Ishikawa (cell line): ENCODE results near the gene AP1AR.

ENCODE experiments used
- CEBPB ChIP-seq: IDR thresholded peaks from 2 replicates; pipeline ENCODE4 v1.6.1; 2012
- CREB1 ChIP-seq: IDR thresholded peaks from 2 replicates; pipeline ENCODE4 v1.6.1; 2012; ENCODE audit warnings: low read depth
- EGR1 ChIP-seq: IDR thresholded peaks from 2 replicates; pipeline ENCODE4 v1.6.1; 2012
- EP300 ChIP-seq: IDR thresholded peaks from 2 replicates; pipeline ENCODE4 v1.6.1; 2012; ENCODE audit warnings: borderline replicate concordance
- FOXM1 ChIP-seq: IDR thresholded peaks from 2 replicates; pipeline ENCODE4 v1.6.1; 2012; ENCODE audit warnings: low read depth, borderline replicate concordance
- MAX ChIP-seq: IDR thresholded peaks from 2 replicates; pipeline ENCODE4 v1.6.1; 2012
- NFIC ChIP-seq: IDR thresholded peaks from 2 replicates; pipeline ENCODE4 v1.6.1; 2012
- RAD21 ChIP-seq: IDR thresholded peaks from 2 replicates; pipeline ENCODE4 v1.6.1; 2012; ENCODE audit warnings: low read depth
- REST ChIP-seq: IDR thresholded peaks from 2 replicates; pipeline ENCODE4 v1.6.1; 2012; ENCODE audit warnings: low read depth, mild to moderate bottlenecking
- TAF1 ChIP-seq: IDR thresholded peaks from 2 replicates; pipeline ENCODE4 v1.6.1; 2012; ENCODE audit warnings: low read depth, mild to moderate bottlenecking
- TCF12 ChIP-seq: IDR thresholded peaks from 2 replicates; pipeline ENCODE4 v1.6.1; 2012; ENCODE audit warnings: low read depth
- TEAD4 ChIP-seq: IDR thresholded peaks from 2 replicates; pipeline ENCODE4 v1.6.1; 2012
- USF1 ChIP-seq: IDR thresholded peaks from 2 replicates; pipeline ENCODE4 v1.6.1; 2012
- YY1 ChIP-seq: IDR thresholded peaks from 2 replicates; pipeline ENCODE4 v1.6.1; 2012; ENCODE audit warnings: low read depth
- ZBTB7A ChIP-seq: IDR thresholded peaks from 2 replicates; pipeline ENCODE4 v1.6.1; 2012; ENCODE audit warnings: low read depth

Gene AP1AR

GRCh38 chr4:112222219-112222955 is 9.2 kb upstream of the AP1AR start:
- TF ChIP-seq CEBPB, result no peak
- TF ChIP-seq USF1, result no peak
- no peak for TF ChIP-seq REST

- no peak for TF ChIP-seq MAX
- no peak for TF ChIP-seq USF1
- TF ChIP-seq RAD21, result no peak
- TF ChIP-seq EGR1, result no peak
- TF ChIP-seq EP300, result no peak
- no peak for TF ChIP-seq CREB1
- TF ChIP-seq REST, result no peak
- TF ChIP-seq CEBPB, result no peak
- TF ChIP-seq TEAD4, result no peak
- no peak for TF ChIP-seq TCF12
- no peak for TF ChIP-seq TAF1
- TF ChIP-seq FOXM1, result no peak
- no peak for TF ChIP-seq YY1
- no peak for TF ChIP-seq NFIC
- no peak for TF ChIP-seq ZBTB7A
Observed at GRCh38 chr4:112225157-112225556, 6.4 kb upstream of the AP1AR start.

GRCh38 chr4:112230879-112231778 is 458 bp upstream of the AP1AR start:
- 0 out of 2 replicates have a peak, but pooled peaks have one; percentile 0 for TF ChIP-seq REST
- no peak for TF ChIP-seq RAD21
- no peak for TF ChIP-seq ZBTB7A
- no peak for TF ChIP-seq TEAD4
- peak; percentile 68 for TF ChIP-seq TAF1
- no peak for TF ChIP-seq USF1
- TF ChIP-seq FOXM1, result no peak
- TF ChIP-seq TCF12, result 0 out of 2 replicates have a peak, but pooled peaks have one; percentile 6
- peak; percentile 87 for TF ChIP-seq CEBPB
- TF ChIP-seq YY1, result no peak
- TF ChIP-seq MAX, result peak; percentile 88
- TF ChIP-seq CREB1, result peak; percentile 83
- no peak for TF ChIP-seq EP300
- TF ChIP-seq EGR1, result 0 out of 2 replicates have a peak, but pooled peaks have one; percentile 15
- TF ChIP-seq NFIC, result no peak
